Endometrial microvascular endothelial cells (primary cell): Measurements from ENCODE around the gene SERINC1. TPM values are rescaled to one million over a fixed set of nuclear protein-coding genes. Genes with fewer than 3 reads are reported as not detected.
"Not testable (repeated sequence)": the region's sequence is repeated elsewhere in the genome, so short reads cannot be mapped to it uniquely, and the experiment has no call there.

Experiments
- in situ Hi-C: cut with HindIII; loops from 2 replicates; pipeline ENCODE4 v1.10.0; 2017; ENCODE audit warnings: low sequenced_read_pairs, low pct_unique_long_range_greater_than_20kb; ENCODE audit errors: inconsistent ontology term
- total RNA-seq: library from RNA; depleted of rRNA; stranded (reverse); fragments of >200 nt; gene quantifications from one replicate; pipeline ENCODE4 v1.2.3, GENCODE V29; 2015; ENCODE audit errors: inconsistent ontology term

The SERINC1 gene
- total RNA-seq: 78.3 TPM

GRCh38 chr6:122471107-122472021 lies at the start of gene SERINC1:
SERINC1 (minus strand) TSS chr6:122471807; CDS start chr6:122471737, 70 bp downstream.
- in situ Hi-C loops: no loop called here

- in situ Hi-C loops: no loop called here
Observed at GRCh38 chr6:122511193-122511924, 39.8 kb upstream of the SERINC1 start.

- in situ Hi-C loops: not testable (repeated sequence)
Observed at GRCh38 chr6:122505170-122505569, 33.6 kb upstream of the SERINC1 start.

GRCh38 chr6:122501475-122501874 lies 29.9 kb upstream of the SERINC1 start:
- in situ Hi-C loops: no loop called here

GRCh38 chr6:122495612-122496011 lies 24.0 kb upstream of the SERINC1 start:
- in situ Hi-C loops: no loop called here

GRCh38 chr6:122494665-122495272 lies 23.2 kb upstream of the SERINC1 start:
- in situ Hi-C loops: no loop called here

- in situ Hi-C loops: no loop called here
Observed at GRCh38 chr6:122491919-122492555, 20.4 kb upstream of the SERINC1 start.

GRCh38 chr6:122490607-122491006 lies 19.0 kb upstream of the SERINC1 start:
- in situ Hi-C loops: no loop called here

GRCh38 chr6:122484760-122485159 lies 13.2 kb upstream of the SERINC1 start:
- in situ Hi-C loops: no loop called here

- in situ Hi-C loops: no loop called here
Observed at GRCh38 chr6:122482750-122483080, 11.1 kb upstream of the SERINC1 start.

GRCh38 chr6:122476131-122476530 lies 4.5 kb upstream of the SERINC1 start:
- in situ Hi-C loops: no loop called here

- in situ Hi-C loops: no loop called here
Observed at GRCh38 chr6:122472022-122472340, 374 bp upstream of the SERINC1 start.

GRCh38 chr6:122461885-122462284 lies 9.7 kb downstream of the SERINC1 start:
- in situ Hi-C loops: no loop called here

GRCh38 chr6:122459865-122460416 lies 11.7 kb downstream of the SERINC1 start:
- in situ Hi-C loops: not testable (repeated sequence)

- in situ Hi-C loops: no loop called here
Observed at GRCh38 chr6:122459240-122459639, 12.4 kb downstream of the SERINC1 start.

GRCh38 chr6:122458087-122458486 lies 13.5 kb downstream of the SERINC1 start:
- in situ Hi-C loops: no loop called here

GRCh38 chr6:122455116-122455515 lies 16.5 kb downstream of the SERINC1 start:
- in situ Hi-C loops: not testable (repeated sequence)

GRCh38 chr6:122454673-122455072 lies 16.9 kb downstream of the SERINC1 start:
- in situ Hi-C loops: no loop called here

GRCh38 chr6:122452509-122452908 lies 19.1 kb downstream of the SERINC1 start:
- in situ Hi-C loops: no loop called here
